ENCODE results near the gene L3MBTL3.
"Not testable (repeated sequence)": the region's sequence is repeated elsewhere in the genome, so short reads cannot be mapped to it uniquely, and the experiment has no call there.

Gene L3MBTL3

DNA sequence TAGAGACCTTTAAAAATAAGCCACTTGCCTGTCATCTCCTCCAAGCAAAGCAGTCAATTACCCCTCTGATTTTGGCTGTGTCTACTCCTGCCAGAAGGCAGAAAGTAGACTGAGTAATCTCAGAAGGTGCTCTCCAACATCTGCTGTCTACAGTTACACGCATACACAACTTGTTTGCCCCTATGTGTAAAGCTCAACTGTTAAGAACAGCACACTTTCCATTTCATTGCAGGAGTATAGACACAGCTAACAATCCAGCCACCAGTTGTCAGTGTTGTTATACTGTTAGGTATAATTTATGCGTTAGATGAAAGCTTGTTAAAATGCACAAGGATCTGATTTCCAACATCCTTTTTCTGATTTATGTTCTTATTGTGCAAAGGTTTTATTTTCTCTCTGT lies 116.2 kb downstream of the L3MBTL3 start:
- no peak for DNase-seq (ENCODE audit: extremely low read depth in 1 of 2, low read depth in 1 of 2)

DNA sequence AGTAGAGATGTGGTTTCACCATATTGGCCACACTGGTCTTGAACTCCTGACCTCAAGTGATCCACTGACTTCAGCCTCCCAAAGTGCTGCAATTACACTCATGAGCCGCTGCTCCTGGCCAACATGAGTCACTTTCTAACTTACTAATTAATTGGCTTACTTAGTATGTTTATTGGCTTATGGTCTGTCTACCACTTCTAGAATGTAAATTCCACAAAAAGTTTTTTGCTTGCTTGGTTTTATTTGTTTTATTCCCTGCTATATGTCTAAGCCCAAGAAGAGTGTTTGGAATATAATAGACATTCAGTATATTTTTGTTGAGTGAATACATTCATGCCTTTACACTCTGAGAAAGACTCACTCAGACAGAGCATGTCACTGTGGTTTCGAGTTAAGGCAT lies 118.4 kb downstream of the L3MBTL3 start:
- DNase-seq (ENCODE audit: extremely low read depth in 1 of 2, low read depth in 1 of 2): no peak

GRCh38 chr6:130138116-130138908 lies 119.9 kb downstream of the L3MBTL3 start:
- no peak for DNase-seq (ENCODE audit: extremely low read depth in 1 of 2, low read depth in 1 of 2)

- no peak for DNase-seq (ENCODE audit: extremely low read depth in 1 of 2, low read depth in 1 of 2)
Measured at GRCh38 chr6:130138909-130139242, 120.5 kb downstream of the L3MBTL3 start.

GRCh38 chr6:130140084-130140483 lies 121.7 kb downstream of the L3MBTL3 start:
- no peak for DNase-seq (ENCODE audit: extremely low read depth in 1 of 2, low read depth in 1 of 2)

DNA sequence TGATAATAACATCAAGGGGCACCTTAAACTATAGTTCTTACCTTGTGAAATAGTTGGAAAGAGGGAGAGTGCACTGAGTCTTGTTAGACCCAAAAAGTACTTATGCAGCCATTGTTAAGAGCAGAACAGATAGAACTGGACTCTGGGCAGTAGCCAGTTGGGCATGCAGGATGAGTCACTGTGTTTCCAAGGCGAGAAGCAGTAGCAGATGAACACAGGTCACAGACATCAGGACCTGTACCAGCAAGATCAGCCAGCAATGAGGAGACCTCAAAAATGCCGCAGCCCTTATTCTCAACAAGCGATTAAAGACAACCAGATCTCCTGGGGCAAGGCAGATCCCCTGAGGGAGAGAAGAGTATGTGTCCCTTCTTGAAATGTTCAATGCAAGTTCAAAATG lies 125.3 kb downstream of the L3MBTL3 start:
- no peak for DNase-seq (ENCODE audit: extremely low read depth in 1 of 2, low read depth in 1 of 2)

DNA sequence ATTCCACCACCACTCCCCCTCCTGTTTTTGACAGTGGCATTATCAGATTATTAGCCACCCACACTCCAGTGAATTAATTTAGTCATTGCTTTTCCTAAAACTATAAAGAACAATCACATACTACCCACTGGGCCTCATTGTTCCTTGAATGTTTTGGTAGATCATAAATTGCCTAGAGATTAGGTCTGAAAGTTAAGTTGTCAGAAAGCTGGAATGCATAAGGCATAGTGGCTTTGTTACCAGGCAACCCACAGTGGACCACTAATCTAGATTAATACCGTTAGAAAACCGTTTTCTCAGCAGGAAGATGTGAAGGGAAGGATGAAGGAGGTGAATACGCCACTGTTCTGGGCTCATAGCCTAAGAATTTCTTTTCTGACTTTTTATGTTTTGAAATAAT lies 128.7 kb downstream of the L3MBTL3 start:
- DNase-seq (ENCODE audit: extremely low read depth in 1 of 2, low read depth in 1 of 2): no peak

GRCh38 chr6:130148181-130148580 lies 129.8 kb downstream of the L3MBTL3 start:
- DNase-seq (ENCODE audit: extremely low read depth in 1 of 2, low read depth in 1 of 2): no peak

DNA sequence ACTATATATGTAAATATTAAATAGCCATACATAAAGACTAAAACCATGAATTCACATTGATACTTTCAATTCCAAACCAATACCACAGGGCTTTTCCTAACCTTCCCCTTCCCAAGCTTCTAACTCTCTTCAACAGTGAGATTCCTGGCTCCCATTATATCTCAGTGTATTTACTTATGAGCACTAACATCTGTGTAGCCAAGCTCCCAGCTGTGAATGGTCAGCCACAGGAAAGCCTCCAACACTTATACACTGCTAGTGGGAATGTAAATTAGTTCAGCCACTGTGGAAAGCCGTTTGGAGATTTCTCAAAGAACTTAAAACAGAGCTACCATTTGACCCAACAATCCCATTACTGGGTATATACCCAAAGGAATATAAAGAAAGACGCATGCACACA lies 130.6 kb downstream of the L3MBTL3 start:
- not testable (repeated sequence) for DNase-seq (ENCODE audit: extremely low read depth in 1 of 2, low read depth in 1 of 2)

- DNase-seq (ENCODE audit: extremely low read depth in 1 of 2, low read depth in 1 of 2): no peak
Measured at GRCh38 chr6:130150906-130151305, 132.5 kb downstream of the L3MBTL3 start.

- DNase-seq (ENCODE audit: extremely low read depth in 1 of 2, low read depth in 1 of 2): no peak
Measured at GRCh38 chr6:130152908-130153510, 134.6 kb downstream of the L3MBTL3 start.

DNA sequence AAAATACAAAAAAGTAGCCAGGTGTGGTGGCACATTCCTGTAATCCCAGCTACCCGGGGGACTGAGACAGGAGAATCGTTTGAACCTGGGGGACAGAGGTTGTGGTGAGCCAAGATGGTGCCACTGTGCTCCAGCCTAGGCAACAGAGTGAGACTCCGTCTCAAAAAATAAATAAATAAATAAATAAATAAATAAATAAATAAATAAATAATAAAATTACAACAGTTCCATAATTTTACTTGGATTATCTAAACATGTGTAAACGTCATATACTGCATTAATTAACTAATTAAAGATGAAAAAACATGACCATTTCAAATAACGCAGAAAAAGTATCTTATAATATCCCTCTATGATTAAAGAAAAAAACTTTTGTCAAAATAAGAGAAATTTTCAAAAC lies 138.5 kb downstream of the L3MBTL3 start:
- no peak for DNase-seq (ENCODE audit: extremely low read depth in 1 of 2, low read depth in 1 of 2)

DNA sequence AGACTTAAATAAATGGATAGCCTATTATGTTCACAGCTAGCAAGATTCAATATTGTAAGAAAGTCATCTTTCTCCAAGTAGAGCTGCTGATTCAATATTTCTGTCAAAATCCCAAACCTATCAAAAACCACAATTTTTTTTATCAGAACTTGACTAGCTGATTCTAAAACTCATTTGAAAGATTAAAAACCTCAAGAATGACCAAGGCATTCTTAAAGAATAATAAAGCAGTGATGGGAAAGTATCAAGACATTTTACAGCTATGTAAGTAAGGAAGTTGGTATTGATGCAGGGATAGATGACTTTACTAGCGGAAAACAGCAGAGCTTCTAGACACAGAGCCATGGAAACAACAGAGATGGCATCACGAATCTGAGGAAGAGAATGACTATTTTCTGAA lies 139.7 kb downstream of the L3MBTL3 start:
- DNase-seq (ENCODE audit: extremely low read depth in 1 of 2, low read depth in 1 of 2): no peak

GRCh38 chr6:130158548-130158947 lies 140.2 kb downstream of the L3MBTL3 start:
- DNase-seq (ENCODE audit: extremely low read depth in 1 of 2, low read depth in 1 of 2): no peak

DNA sequence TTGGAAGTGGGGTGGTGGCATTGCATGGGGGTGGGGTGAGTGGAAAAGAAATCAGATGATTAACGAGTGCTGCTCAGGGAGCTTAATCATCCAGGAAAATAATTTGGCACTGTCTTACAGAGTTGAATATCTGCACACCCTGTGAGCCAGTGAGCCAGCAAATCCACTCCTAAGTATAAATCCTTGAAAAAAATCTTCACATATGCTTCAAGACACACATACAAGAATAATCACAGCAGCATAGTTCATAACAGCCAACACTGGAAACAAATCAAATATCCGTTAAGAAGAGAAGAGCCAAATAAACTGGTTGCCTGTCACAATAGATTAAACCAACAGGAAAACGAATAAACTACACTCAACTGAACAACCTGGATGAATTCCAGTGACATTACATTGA lies 141.6 kb downstream of the L3MBTL3 start:
- no peak for DNase-seq (ENCODE audit: extremely low read depth in 1 of 2, low read depth in 1 of 2)

DNA sequence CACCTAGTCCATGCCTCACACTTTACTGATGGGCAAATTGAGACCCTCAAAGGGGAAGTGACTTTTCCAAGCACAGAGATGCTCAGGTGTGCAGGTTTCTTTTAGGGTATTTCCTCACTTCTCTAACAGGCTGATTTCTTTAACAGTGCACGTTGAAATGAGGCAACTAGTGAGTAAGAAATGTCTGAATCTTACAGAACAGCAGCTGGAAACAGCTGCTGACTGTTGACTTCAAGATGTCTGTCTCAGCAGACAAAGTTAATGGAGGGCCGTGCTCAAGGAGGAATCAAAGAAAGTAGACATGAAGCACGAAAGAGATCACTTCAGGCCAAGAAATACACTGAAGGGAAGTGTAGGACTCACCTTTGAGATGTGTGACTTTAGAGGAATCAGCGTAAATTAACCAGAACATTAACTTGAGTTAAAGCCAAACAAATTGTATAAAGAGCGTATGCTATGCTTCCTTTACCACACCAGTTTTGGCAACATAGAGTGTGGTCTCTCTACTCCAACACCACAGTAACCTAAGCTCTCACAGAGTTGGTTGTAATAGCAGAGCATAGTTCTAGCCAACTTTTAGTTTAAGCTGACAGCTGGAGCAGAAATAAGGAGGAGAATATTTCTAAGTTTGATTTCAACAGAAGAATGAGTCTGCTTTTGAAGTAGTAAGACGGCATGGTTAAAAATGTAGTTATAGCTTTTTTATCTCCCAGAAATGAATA lies 143.5 kb downstream of the L3MBTL3 start:
- no peak for DNase-seq (ENCODE audit: extremely low read depth in 1 of 2, low read depth in 1 of 2)

GRCh38 chr6:130162421-130162820 lies 144.0 kb downstream of the L3MBTL3 start:
- no peak for DNase-seq (ENCODE audit: extremely low read depth in 1 of 2, low read depth in 1 of 2)

GRCh38 chr6:130163266-130163665 lies 144.9 kb downstream of the L3MBTL3 start:
- DNase-seq (ENCODE audit: extremely low read depth in 1 of 2, low read depth in 1 of 2): no peak

- no peak for DNase-seq (ENCODE audit: extremely low read depth in 1 of 2, low read depth in 1 of 2)
Measured at GRCh38 chr6:130164251-130164650, 145.9 kb downstream of the L3MBTL3 start.

- DNase-seq (ENCODE audit: extremely low read depth in 1 of 2, low read depth in 1 of 2): no peak
Measured at GRCh38 chr6:130167655-130168054, 149.3 kb downstream of the L3MBTL3 start.

DNA sequence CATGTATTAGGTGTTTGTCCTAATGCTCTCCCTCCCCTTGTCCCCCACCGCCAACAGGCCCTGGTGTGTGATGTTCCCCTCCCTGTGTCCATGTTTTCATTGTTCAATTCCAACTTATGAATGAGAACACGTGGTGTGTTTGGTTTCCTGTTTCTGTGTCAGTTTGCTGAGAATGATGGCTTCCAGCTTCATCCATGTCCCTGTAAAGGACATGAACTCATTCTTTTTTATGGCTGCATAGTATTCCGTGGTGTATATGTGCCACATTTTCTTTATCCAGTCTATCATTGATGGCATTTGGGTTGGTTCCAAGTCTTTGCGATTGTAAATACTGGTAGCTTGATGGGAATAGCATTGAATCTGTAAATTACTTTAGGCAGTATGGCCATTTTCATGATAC lies 151.8 kb downstream of the L3MBTL3 start:
- not testable (repeated sequence) for DNase-seq (ENCODE audit: extremely low read depth in 1 of 2, low read depth in 1 of 2)

DNA sequence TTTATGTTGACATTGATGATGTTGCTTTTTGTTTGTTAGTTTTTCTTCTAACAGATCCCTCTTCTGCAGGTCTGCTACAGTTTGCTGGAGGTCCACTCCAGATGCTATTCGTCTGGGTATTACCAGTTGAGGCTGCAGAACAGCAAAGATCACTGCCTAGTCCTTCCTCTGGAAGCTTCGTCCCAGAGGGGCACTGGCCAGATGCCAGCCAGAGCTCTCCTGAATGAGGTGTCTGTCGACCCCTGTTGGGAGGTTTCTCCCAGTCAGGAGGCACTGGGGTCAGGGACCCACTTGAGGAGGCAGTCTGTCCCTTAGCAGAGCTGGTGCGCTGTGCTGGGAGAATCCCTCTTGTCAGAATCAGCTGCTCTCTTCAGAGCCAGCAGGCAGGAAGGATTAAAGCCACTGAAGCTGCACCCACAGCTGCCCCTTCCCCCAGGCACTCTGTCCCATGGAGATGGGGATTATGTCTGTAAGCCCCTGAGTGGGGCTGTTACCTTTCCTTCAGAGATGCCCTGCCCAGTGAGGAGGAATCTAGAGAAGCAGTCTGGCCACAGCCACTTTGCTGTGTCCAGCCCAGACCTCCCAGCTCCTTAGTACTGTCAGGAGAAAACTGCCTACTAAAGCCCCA lies 155.1 kb downstream of the L3MBTL3 start:
- DNase-seq (ENCODE audit: extremely low read depth in 1 of 2, low read depth in 1 of 2): not testable (repeated sequence)
